GM21360 (cell line): ENCODE results near the gene TFG.
A peak's percentile ranks its signal among the peaks of the same experiment; 100 is the strongest.

Experiments
- ATAC-seq: cut with Tn5 transposase; IDR thresholded peaks from one replicate; pipeline ENCODE4 v1.9.1; 2021; ENCODE audit warnings: mild to moderate bottlenecking, moderate library complexity; ENCODE audit not compliant: unreplicated experiment

TFG gene

DNA sequence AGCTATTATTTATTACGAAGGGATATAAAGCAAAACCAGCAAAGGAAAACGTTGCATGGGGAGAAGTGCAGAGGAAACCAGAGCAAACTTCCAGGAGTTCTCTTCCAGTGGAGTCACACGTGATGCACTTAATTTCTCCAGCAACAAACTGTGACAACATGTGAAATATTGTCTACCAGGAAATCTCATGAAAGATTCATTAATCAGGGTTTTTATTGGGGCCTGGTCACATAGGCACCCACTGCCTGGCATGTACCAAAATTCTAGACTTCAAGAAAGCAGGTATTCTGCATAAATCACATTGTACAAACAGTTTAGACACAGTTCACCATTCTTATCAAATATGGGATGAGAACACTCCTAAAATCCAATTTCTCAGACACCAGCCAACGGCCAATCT lies 5.4 kb upstream of the TFG start:
- ATAC-seq = no peak

DNA sequence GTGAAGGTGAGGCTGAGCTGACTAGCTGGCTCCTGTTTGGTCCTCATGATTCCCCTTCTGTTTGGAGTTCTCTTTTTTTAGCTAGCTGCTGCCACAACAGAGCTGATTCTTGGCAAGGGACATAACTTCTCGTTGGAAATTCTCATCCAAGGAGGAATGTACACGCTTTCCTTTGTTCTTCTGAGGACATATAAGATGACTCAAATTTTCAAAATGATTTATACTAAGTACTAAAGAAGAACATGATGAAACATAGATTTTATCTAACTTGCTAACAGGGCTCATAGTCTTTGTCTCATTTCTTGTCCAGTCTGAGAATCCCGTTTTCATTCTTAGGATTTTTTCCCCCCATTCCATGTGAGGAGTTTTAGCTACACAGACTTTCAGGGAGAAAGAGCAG lies 2.9 kb upstream of the TFG start:
- no peak for ATAC-seq

- no peak for ATAC-seq
These were observed 678 bp upstream of the TFG start for GRCh38 chr3:100708644-100708988.

DNA sequence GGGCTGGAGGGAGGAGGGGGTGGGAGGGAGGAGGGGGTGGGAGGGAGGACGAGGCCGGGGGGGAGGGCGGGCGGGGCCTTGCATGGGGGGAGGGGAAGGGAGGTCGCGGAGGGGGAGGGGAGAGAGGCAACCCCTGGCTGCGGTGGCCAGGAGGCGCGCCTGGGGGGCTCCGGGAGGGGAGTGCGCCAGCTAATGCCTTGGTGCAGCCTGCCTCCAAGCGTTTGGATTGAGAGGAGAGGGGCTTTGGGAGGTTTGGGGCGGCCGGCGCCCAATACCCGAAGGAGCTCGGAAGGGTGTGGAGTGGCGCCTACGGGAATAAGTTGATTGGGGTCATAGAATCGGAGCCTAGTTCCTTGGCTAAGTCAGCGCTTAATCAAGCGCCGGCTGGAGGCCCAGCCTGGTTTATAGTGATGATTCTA lies 557 bp downstream of the TFG start:
- ATAC-seq = no peak

- peak; percentile 41 for ATAC-seq
These were observed 1.1 kb downstream of the TFG start for GRCh38 chr3:100710261-100710968.

- no peak for ATAC-seq
These were observed 5.9 kb downstream of the TFG start for GRCh38 chr3:100715176-100715575.

DNA sequence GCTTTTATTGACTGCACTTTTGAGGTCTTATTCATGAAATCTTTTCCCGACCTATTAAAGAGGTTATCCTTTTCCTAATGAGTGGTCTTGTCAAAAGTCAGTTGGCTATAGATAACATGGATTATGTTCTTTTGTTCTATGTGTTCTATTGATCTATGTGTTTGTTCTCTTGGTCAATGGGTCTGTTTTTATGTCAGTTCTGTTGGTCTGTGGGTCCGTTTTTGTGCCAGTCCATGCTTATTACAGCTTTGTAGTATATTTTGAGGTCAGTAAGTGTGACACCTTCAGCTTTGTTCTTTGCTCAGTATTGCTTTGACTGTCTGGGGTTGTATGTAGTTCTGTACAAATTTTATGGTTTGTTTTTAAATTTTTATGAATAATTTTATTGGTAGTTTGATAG lies 7.8 kb downstream of the TFG start:
- ATAC-seq = no peak

GRCh38 chr3:100717637-100718487 lies 8.6 kb downstream of the TFG start:
- ATAC-seq = no peak

DNA sequence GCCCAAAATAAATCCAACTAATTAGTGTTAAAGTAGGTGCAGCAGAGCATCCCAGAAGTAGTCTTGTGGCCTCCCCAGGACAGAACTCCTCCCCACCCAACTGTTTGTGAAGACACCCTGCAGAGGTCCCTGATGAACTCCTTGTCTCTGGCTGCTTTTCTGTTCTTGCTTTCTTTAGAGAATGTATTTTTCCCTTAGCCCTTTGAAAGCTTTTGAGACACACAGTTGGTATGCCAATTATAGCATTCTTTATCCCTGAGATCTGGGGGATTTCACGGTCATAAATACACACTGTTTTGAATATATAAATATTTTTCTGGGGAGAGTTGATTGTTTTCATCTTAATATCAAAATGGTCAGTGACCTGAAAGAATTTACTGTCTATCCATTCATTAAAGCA lies 9.8 kb downstream of the TFG start:
- ATAC-seq = no peak

DNA sequence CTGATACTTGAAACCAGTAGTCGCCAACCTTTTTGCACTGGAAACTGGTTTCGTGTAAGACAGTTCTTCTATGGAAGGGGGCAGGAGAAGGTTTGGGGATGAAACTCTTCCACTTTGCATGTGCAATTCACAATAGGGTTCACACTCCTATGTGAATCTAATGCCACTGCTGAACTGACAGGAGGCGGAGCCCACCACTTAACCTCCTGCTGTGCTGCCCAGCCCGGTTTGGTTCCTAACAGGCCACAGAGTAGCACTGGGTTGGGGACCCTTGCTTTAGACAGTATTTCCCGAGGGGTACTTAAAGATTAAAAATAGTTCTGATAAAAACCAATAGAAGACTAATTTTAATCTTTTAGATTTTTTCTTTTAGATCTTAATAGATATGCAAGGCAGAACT lies 11.1 kb downstream of the TFG start:
- no peak for ATAC-seq

DNA sequence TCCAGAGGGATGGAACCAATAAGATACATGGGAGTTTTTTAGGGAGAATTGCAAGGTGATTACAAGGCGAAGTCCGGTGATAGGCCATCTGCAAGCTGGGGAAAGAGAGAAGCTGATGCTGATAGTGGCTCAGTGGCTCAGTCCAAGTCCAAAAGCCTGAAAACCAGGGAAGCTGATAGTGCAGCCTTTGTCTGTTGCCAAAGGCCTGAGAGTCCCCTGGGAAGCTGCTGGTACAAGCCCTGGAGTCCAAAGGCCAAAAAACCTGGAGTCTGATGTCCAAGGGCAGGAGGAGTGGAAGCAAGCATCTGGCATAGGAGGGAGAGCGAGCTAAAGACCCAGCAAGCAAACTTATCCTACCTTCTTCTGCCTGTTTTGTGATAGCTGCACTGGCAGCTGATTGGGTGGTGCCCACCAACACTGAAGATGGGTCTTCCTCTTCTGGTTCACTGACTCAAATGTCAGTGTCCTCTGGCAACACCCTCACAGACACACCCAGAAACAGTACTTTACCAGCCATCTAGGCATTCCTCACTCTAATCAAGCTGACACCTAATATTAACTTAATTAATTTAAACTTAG lies 16.7 kb downstream of the TFG start:
- no peak for ATAC-seq

GRCh38 chr3:100726706-100727105 lies 17.4 kb downstream of the TFG start:
- no peak for ATAC-seq

DNA sequence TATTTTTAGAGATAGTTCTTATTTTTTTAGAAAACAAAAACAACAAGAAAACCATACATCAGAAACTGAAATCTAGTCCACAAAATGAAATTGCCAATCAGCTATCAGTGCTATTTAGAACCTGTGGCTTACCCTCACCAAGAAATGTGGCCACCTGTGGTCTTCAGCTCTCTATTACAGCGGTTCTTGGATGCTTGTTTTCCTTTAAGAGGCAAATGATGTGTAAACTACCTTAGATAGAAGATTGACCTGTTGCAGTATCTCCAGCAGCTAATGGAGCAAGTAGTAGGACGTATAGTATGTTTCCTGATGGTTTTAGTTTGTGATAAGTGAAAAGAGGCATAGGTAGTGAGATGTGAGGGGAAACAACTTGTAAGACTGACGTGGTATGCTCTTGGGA lies 21.2 kb downstream of the TFG start:
- ATAC-seq = no peak

DNA sequence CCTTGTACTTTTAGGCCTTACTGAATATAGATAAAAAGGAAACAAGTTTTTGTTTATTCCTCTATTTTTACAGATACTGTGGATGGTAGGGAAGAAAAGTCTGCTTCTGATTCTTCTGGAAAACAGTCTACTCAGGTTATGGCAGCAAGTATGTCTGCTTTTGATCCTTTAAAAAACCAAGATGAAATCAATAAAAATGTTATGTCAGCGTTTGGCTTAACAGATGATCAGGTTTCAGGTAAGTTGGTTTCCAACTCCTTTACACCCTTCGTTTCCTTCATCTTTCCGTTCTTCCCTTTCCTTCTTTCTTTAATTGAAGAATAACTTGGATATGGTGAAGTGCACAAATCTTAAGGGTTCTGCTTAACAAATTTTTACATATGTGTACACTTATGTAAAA lies 23.1 kb downstream of the TFG start:
- ATAC-seq = no peak

DNA sequence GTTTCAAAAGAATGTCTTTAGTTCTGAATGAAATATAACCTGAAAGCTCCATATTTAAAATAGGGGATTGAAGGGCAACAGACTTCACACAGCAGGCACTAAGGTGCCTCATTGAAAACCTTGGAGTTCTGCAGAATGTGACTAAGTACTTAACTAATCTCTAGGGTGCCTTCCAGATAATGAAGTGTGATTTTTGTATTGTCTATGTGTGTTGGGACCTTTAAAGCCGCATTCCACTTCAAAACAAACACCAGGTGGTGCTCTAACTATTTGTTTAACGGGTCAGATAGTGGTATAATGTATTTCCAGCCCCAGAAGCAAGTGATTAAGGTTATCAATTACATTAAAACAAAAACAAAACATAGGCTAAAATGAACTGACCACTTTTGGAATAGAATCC lies 28.0 kb downstream of the TFG start:
- no peak for ATAC-seq

- no peak for ATAC-seq
These were observed 30.9 kb downstream of the TFG start for GRCh38 chr3:100740207-100740606.

DNA sequence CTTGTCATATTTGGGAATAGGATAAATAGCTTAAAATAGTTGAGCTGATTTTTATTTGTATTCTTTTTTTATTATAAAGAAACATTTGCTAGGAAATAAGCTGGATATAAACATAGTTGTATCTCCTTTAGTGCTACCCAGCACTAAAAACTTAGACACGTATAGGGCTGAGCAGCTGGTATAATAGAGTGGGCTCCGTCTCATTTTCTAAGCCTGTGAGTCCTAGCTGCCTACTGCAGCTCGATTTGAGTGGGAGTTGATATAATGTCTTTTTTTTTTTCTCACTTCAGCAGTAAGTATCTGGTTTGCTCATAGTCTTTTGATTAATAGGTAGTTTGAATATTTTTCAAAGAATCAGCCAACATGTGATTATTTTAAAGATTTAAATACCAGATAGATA lies 34.2 kb downstream of the TFG start:
- no peak for ATAC-seq

- ATAC-seq = no peak
These were observed 35.4 kb downstream of the TFG start for GRCh38 chr3:100744671-100745070.

DNA sequence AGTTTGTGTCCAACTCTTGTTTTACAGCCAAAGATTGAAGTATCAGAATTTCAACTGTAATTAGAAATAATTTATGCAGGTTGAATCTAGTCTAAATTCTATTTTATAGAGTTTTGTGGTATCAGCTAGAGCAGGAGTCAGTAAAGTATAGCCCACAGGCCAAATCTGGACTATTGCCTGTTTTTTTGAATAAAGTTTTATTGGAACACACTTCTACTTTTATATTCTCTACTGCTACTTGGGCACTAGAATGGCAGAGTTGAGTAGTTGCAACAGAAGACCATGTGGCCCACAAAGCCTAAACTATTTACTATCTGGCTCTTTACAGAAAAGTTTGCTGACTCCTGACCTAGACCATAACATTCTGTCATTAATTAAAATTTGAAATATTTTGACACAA lies 36.3 kb downstream of the TFG start:
- ATAC-seq = no peak

- ATAC-seq = no peak
These were observed 36.8 kb downstream of the TFG start for GRCh38 chr3:100746092-100746491.

GRCh38 chr3:100748220-100748619 lies 38.9 kb downstream of the TFG start:
- no peak for ATAC-seq

- ATAC-seq = no peak
These were observed 39.7 kb downstream of the TFG start for GRCh38 chr3:100748967-100749366.
